Activated naive CD8-positive, alpha-beta T cell (primary cell): ENCODE measurements around the gene RPSA.
"Not testable (repeated sequence)": the region's sequence is repeated elsewhere in the genome, so short reads cannot be mapped to it uniquely, and the experiment has no call there.

ENCODE experiments used
- H3K27ac Mint-ChIP-seq: one replicate; pipeline ENCODE4 v1.8.0; 2021; ENCODE audit warnings: mixed read lengths
- H3K27me3 Mint-ChIP-seq: one replicate; pipeline ENCODE4 v1.8.0; 2021; ENCODE audit warnings: mixed read lengths
- H3K36me3 Mint-ChIP-seq: one replicate; pipeline ENCODE4 v1.8.0; 2021; ENCODE audit warnings: mixed read lengths
- H3K4me1 Mint-ChIP-seq: one replicate; pipeline ENCODE4 v1.8.0; 2021; ENCODE audit warnings: low read depth, mixed read lengths
- H3K4me3 Mint-ChIP-seq: one replicate; pipeline ENCODE4 v1.8.0; 2021; ENCODE audit warnings: mild to moderate bottlenecking, mixed read lengths
- H3K9me3 Mint-ChIP-seq: one replicate; pipeline ENCODE4 v1.8.0; 2021; ENCODE audit warnings: low read depth, mixed read lengths

The RPSA gene

GRCh38 chr3:39407773-39408492 lies 1.4 kb downstream of the RPSA start:
- Mint-ChIP-seq H3K27ac (peak overlapping the region; percentile 98), H3K4me1 (peaks cover 51% of the 10 kb centered on the region), H3K4me3 (peak overlapping the region; percentile 97), H3K9me3 (no peaks in the 10 kb centered on the region), H3K36me3 (peaks cover 25% of the 10 kb centered on the region), H3K27me3 (no peaks in the 10 kb centered on the region)

- Mint-ChIP-seq H3K9me3 (no peaks in the 10 kb centered on the region), H3K27ac (peak overlapping the region; percentile 98), H3K36me3 (peaks cover 26% of the 10 kb centered on the region), H3K4me1 (peaks cover 51% of the 10 kb centered on the region), H3K4me3 (peak overlapping the region; percentile 97), H3K27me3 (no peaks in the 10 kb centered on the region)
Observed at GRCh38 chr3:39408493-39409372, 2.2 kb downstream of the RPSA start.

GRCh38 chr3:39409514-39410136 lies 3.1 kb downstream of the RPSA start:
- no peaks in the 10 kb centered on the region for H3K9me3 Mint-ChIP-seq
- no peaks in the 10 kb centered on the region for H3K27me3 Mint-ChIP-seq
- H3K27ac Mint-ChIP-seq = peak overlapping the region; percentile 95
- peak overlapping the region; percentile 97 for H3K4me3 Mint-ChIP-seq
- H3K36me3 Mint-ChIP-seq = peaks cover 26% of the 10 kb centered on the region
- peaks cover 51% of the 10 kb centered on the region for H3K4me1 Mint-ChIP-seq

GRCh38 chr3:39410893-39411292 lies 4.4 kb downstream of the RPSA start:
- peaks cover 51% of the 10 kb centered on the region for H3K4me1 Mint-ChIP-seq
- H3K27me3 Mint-ChIP-seq = no peaks in the 10 kb centered on the region
- peaks cover 26% of the 10 kb centered on the region for H3K36me3 Mint-ChIP-seq
- H3K4me3 Mint-ChIP-seq = peak overlapping the region; percentile 97
- no peaks in the 10 kb centered on the region for H3K9me3 Mint-ChIP-seq
- peak overlapping the region; percentile 30 for H3K27ac Mint-ChIP-seq

- H3K27ac Mint-ChIP-seq = no peak overlapping the region
- peaks cover 17% of the 10 kb centered on the region for H3K36me3 Mint-ChIP-seq
- H3K9me3 Mint-ChIP-seq = no peaks in the 10 kb centered on the region
- no peaks in the 10 kb centered on the region for H3K27me3 Mint-ChIP-seq
- peaks cover 44% of the 10 kb centered on the region for H3K4me1 Mint-ChIP-seq
- peak overlapping the region; percentile 34 for H3K4me3 Mint-ChIP-seq
Observed at GRCh38 chr3:39412668-39413260, 6.2 kb downstream of the RPSA start.

GRCh38 chr3:39413691-39414420 lies 7.3 kb downstream of the RPSA start:
- Mint-ChIP-seq H3K4me3 (peak overlapping the region; percentile 2), H3K27ac (peak overlapping the region; percentile 75), H3K9me3 (no peaks in the 10 kb centered on the region)

GRCh38 chr3:39414421-39414907 lies 7.9 kb downstream of the RPSA start:
- Mint-ChIP-seq H3K36me3 (peaks cover 11% of the 10 kb centered on the region), H3K27ac (peak overlapping the region; percentile 75), H3K4me3 (peak overlapping the region; percentile 48), H3K9me3 (no peaks in the 10 kb centered on the region), H3K4me1 (peaks cover 30% of the 10 kb centered on the region), H3K27me3 (peaks cover 3% of the 10 kb centered on the region)

More at GRCh38 chr3:39413691-39414420, 7.3 kb downstream of the RPSA start:
- H3K4me1 Mint-ChIP-seq = peaks cover 35% of the 10 kb centered on the region
- H3K27me3 Mint-ChIP-seq = no peaks in the 10 kb centered on the region
- peaks cover 11% of the 10 kb centered on the region for H3K36me3 Mint-ChIP-seq

GRCh38 chr3:39415302-39415701 lies 8.8 kb downstream of the RPSA start:
- Mint-ChIP-seq H3K27ac (peak overlapping the region; percentile 75), H3K4me1 (peaks cover 24% of the 10 kb centered on the region), H3K36me3 (peaks cover 11% of the 10 kb centered on the region)
- not testable (repeated sequence) for H3K27me3 Mint-ChIP-seq, H3K9me3 Mint-ChIP-seq, H3K4me3 Mint-ChIP-seq

- Mint-ChIP-seq H3K4me3 (no peak overlapping the region), H3K36me3 (peaks cover 14% of the 10 kb centered on the region), H3K4me1 (peaks cover 19% of the 10 kb centered on the region), H3K9me3 (no peaks in the 10 kb centered on the region), H3K27me3 (peaks cover 3% of the 10 kb centered on the region), H3K27ac (peak overlapping the region; percentile 79)
Observed at GRCh38 chr3:39415983-39416382, 9.5 kb downstream of the RPSA start.

- Mint-ChIP-seq H3K4me1 (peaks cover 11% of the 10 kb centered on the region), H3K36me3 (peaks cover 14% of the 10 kb centered on the region)
- H3K27ac Mint-ChIP-seq, H3K9me3 Mint-ChIP-seq, H3K4me3 Mint-ChIP-seq, H3K27me3 Mint-ChIP-seq: not testable (repeated sequence)
Observed at GRCh38 chr3:39416998-39417397, 10.5 kb downstream of the RPSA start.

- H3K36me3 Mint-ChIP-seq, H3K4me3 Mint-ChIP-seq, H3K27me3 Mint-ChIP-seq, H3K27ac Mint-ChIP-seq, H3K9me3 Mint-ChIP-seq, H3K4me1 Mint-ChIP-seq: not testable (repeated sequence)
Observed at GRCh38 chr3:39418556-39419225, 12.2 kb downstream of the RPSA start.

- Mint-ChIP-seq H3K27me3 (peaks cover 3% of the 10 kb centered on the region), H3K27ac (no peak overlapping the region), H3K9me3 (no peaks in the 10 kb centered on the region), H3K4me3 (no peak overlapping the region), H3K36me3 (peaks cover 10% of the 10 kb centered on the region), H3K4me1 (peaks cover 3% of the 10 kb centered on the region)
Observed at GRCh38 chr3:39419742-39420315, 13.3 kb downstream of the RPSA start.

GRCh38 chr3:39420543-39420942 lies 14.0 kb downstream of the RPSA start:
- no peaks in the 10 kb centered on the region for H3K9me3 Mint-ChIP-seq

More at GRCh38 chr3:39420543-39420942, 14.0 kb downstream of the RPSA start:
- Mint-ChIP-seq H3K36me3 (peaks cover 10% of the 10 kb centered on the region), H3K27ac (no peak overlapping the region), H3K4me3 (no peak overlapping the region), H3K4me1 (peaks cover 3% of the 10 kb centered on the region), H3K27me3 (peaks cover 3% of the 10 kb centered on the region)
